Tibial nerve (tissue), 4 donors: ENCODE data around the gene FBXW9. TPM values are rescaled to one million over a fixed set of nuclear protein-coding genes. Genes with fewer than 3 reads are reported as not detected.
"Not testable (repeated sequence)": the region's sequence is repeated elsewhere in the genome, so short reads cannot be mapped to it uniquely, and the experiment has no call there.

Experiments used
- DNase-seq, 2 donors: peaks; one replicate each; pipeline ENCODE4 v3.0.0-alpha.2; 2019; ENCODE audit warnings: low spot score in 2 of 2
- H3K27ac ChIP-seq, 4 donors: fragments of 200-600 bp; sonication (generic) in 3 of 4; one replicate each; pipeline ENCODE4 v1.5.1; 2017 to 2019; ENCODE audit warnings: mild to moderate bottlenecking in 1 of 4
- H3K27me3 ChIP-seq, 2 donors: fragments of 200-600 bp; sonication (generic) in 1 of 2; one replicate each; pipeline versions ENCODE4 v1.5.1 to v1.6.0; 2017 to 2019
- H3K36me3 ChIP-seq, 3 donors: fragments of 200-600 bp; sonication (generic); one replicate each; pipeline ENCODE4 v1.5.1; 2018 to 2019
- H3K4me1 ChIP-seq, 4 donors: fragments of 200-600 bp; sonication (generic) in 3 of 4; one replicate each; pipeline ENCODE4 v1.5.1; 2017 to 2019
- H3K4me3 ChIP-seq, 4 donors: fragments of 200-600 bp; sonication (generic) in 3 of 4; one replicate each; pipeline ENCODE4 v1.5.1; 2017 to 2019; ENCODE audit warnings: mild to moderate bottlenecking in 1 of 4, moderate library complexity in 1 of 4
- H3K9me3 ChIP-seq, 4 donors: fragments of 200-600 bp; sonication (generic) in 3 of 4; one replicate each; pipeline ENCODE4 v1.5.1; 2017 to 2019
- CTCF ChIP-seq, 5 experiments: fragments of 200-600 bp in 3 of 5; fragments of 450-650 bp in 2 of 5; sonication (generic) in 3 of 5; IDR thresholded peaks; one replicate each; pipeline ENCODE4 v1.5.1; 2016 to 2019; ENCODE audit warnings: antibody characterized with exemption in 5 of 5, mild to moderate bottlenecking in 3 of 5, moderate library complexity in 2 of 5
- EP300 ChIP-seq, 2 donors: sonication (generic); formaldehyde crosslinking; IDR thresholded peaks; one replicate each; pipeline ENCODE4 v1.6.1; 2017; ENCODE audit warnings: antibody characterized with exemption in 2 of 2, mild to moderate bottlenecking in 1 of 2
- POLR2A ChIP-seq, 2 donors: fragments of 450-650 bp; IDR thresholded peaks; one replicate each; pipeline ENCODE4 v1.6.1; 2017; ENCODE audit warnings: antibody characterized with exemption in 2 of 2, mild to moderate bottlenecking in 2 of 2, moderate library complexity in 2 of 2
- WGBS, 2 donors: methylation state at CpG; one replicate each; pipeline ENCODE4 v1.1.5; 2018; 5-methylcytosine and 5-hydroxymethylcytosine counted together
- total RNA-seq, 4 donors: library from RNA; depleted of rRNA; stranded (reverse); fragments of >200 nt; gene quantifications; one replicate each; pipeline ENCODE4 v1.1.0, GENCODE V29; 2016

FBXW9 gene
- total RNA-seq, 4 donors from 2014 or later: 1.2 to 7.5 (median 5.7) TPM

DNA sequence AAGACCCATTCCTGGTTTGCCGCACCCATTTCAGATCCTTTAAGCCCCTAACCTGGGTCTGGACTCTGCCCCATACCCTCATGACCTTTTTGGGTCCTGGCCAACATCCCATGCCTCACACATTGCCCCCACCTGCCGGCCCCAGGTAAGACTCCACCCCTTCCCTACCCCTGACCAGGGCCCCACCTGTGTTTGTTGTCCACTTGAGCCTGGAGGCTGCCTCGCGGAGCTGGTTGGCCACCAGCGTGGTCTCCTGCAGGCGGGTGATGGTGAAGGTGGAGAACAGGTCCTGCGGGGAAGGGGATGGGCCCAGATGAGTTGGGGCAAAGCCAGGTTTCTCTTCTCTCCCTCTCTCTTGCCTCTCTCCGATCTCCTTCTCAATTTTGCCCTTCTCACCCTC lies 49.4 kb downstream of the FBXW9 start:
- peaks cover 0 to 23% (median 0%) of the 10 kb centered on the region in 3 donors for H3K36me3 ChIP-seq
- no peaks in the 10 kb centered on the region for H3K27me3 ChIP-seq
- H3K9me3 ChIP-seq: no peaks in the 10 kb centered on the region
- no peak for TF ChIP-seq EP300 (IDR thresholded peaks at IDR 0.05)
- TF ChIP-seq POLR2A (IDR thresholded peaks at IDR 0.05): no peak
- no peak for TF ChIP-seq CTCF (IDR thresholded peaks at IDR 0.05)
- peaks cover 0 to 16% (median 7%) of the 10 kb centered on the region in 4 donors for H3K4me1 ChIP-seq
- no peak for DNase-seq
- H3K27ac ChIP-seq: no peak overlapping the region
- no peak overlapping the region for H3K4me3 ChIP-seq
- WGBS, 2 donors: 67 to 84% methylated on average over 8 of the region's 8 CpGs

- no peak overlapping the region for H3K4me3 ChIP-seq
- H3K27ac ChIP-seq: no peak overlapping the region
- 77 to 87% methylated on average over 10 of the region's 10 CpGs for WGBS, 2 donors
- H3K9me3 ChIP-seq: no peaks in the 10 kb centered on the region
- peaks cover 0 to 16% (median 7%) of the 10 kb centered on the region in 4 donors for H3K4me1 ChIP-seq
- no peak for TF ChIP-seq EP300 (IDR thresholded peaks at IDR 0.05)
- TF ChIP-seq POLR2A (IDR thresholded peaks at IDR 0.05): no peak
- no peak for TF ChIP-seq CTCF (IDR thresholded peaks at IDR 0.05)
- no peak for DNase-seq
- peaks cover 0 to 18% (median 0%) of the 10 kb centered on the region in 3 donors for H3K36me3 ChIP-seq
- no peaks in the 10 kb centered on the region for H3K27me3 ChIP-seq
Measured at GRCh38 chr19:12646551-12646950, 49.9 kb downstream of the FBXW9 start.

- H3K4me1 ChIP-seq: peaks cover 0 to 26% (median 11%) of the 10 kb centered on the region in 4 donors
- DNase-seq, H3K9me3 ChIP-seq, H3K27ac ChIP-seq, H3K27me3 ChIP-seq, H3K4me3 ChIP-seq: not testable (repeated sequence)
- peaks cover 0 to 12% (median 0%) of the 10 kb centered on the region in 3 donors for H3K36me3 ChIP-seq
- 94 to 95% methylated on average over 14 of the region's 14 CpGs for WGBS, 2 donors
Measured at GRCh38 chr19:12643716-12644115, 52.7 kb downstream of the FBXW9 start.

GRCh38 chr19:12642506-12642905 lies 53.9 kb downstream of the FBXW9 start:
- no peak overlapping the region for H3K4me3 ChIP-seq
- peaks cover 0 to 12% (median 0%) of the 10 kb centered on the region in 3 donors for H3K36me3 ChIP-seq
- H3K27me3 ChIP-seq: no peaks in the 10 kb centered on the region
- DNase-seq: no peak
- peaks cover 0 to 14% (median 4%) of the 10 kb centered on the region in 4 donors for H3K4me1 ChIP-seq
- WGBS, 2 donors: 93 to 94% methylated on average over 26 of the region's 26 CpGs
- TF ChIP-seq CTCF (IDR thresholded peaks at IDR 0.05): no peak
- TF ChIP-seq POLR2A (IDR thresholded peaks at IDR 0.05): no peak
- TF ChIP-seq EP300 (IDR thresholded peaks at IDR 0.05): no peak
- no peaks in the 10 kb centered on the region for H3K9me3 ChIP-seq
- H3K27ac ChIP-seq: no peak overlapping the region

GRCh38 chr19:12641456-12641855 lies 55.0 kb downstream of the FBXW9 start:
- Histone ChIP-seq H3K4me1 (peaks cover 0 to 10% (median 4%) of the 10 kb centered on the region in 4 donors), H3K27ac (no peak overlapping the region), H3K4me3 (no peak overlapping the region), H3K36me3 (peaks cover 0 to 11% (median 0%) of the 10 kb centered on the region in 3 donors), H3K27me3 (no peaks in the 10 kb centered on the region), H3K9me3 (no peaks in the 10 kb centered on the region)
- WGBS, 2 donors: 72 to 73% methylated on average over 13 of the region's 13 CpGs
- no peak for DNase-seq
- TF ChIP-seq EP300 (IDR thresholded peaks at IDR 0.05): no peak

- DNase-seq: peak; percentile 52 to 72
- Histone ChIP-seq H3K9me3 (no peaks in the 10 kb centered on the region), H3K4me3 (peak overlapping the region in 3 of 4 donors; percentile 2 to 23 (median 23)), H3K4me1 (peaks cover 0 to 10% (median 4%) of the 10 kb centered on the region in 4 donors), H3K27me3 (no peaks in the 10 kb centered on the region), H3K27ac (peak overlapping the region in 1 of 4 donors; percentile 19), H3K36me3 (peaks cover 0 to 5% (median 0%) of the 10 kb centered on the region in 3 donors)
- TF ChIP-seq POLR2A (IDR thresholded peaks at IDR 0.05) (no peak), CTCF (IDR thresholded peaks at IDR 0.05) (peak; percentile 68 to 84 (median 75))
- WGBS, 2 donors: 17% methylated on average over 12 to 21 of the region's 39 CpGs
Measured at GRCh38 chr19:12639901-12640613, 56.4 kb downstream of the FBXW9 start.
